Activated T-cell treated with anti-CD3 and anti-CD28 coated beads for 24 hours (primary cell): ENCODE data around the gene AQP6.
A peak's percentile ranks its signal among the peaks of the same experiment; 100 is the strongest.

Experiments
- DNase-seq: peaks from one replicate; pipeline ENCODE4 v3.0.0-alpha.2; 2020; ENCODE audit warnings: low read depth

AQP6 gene

DNA sequence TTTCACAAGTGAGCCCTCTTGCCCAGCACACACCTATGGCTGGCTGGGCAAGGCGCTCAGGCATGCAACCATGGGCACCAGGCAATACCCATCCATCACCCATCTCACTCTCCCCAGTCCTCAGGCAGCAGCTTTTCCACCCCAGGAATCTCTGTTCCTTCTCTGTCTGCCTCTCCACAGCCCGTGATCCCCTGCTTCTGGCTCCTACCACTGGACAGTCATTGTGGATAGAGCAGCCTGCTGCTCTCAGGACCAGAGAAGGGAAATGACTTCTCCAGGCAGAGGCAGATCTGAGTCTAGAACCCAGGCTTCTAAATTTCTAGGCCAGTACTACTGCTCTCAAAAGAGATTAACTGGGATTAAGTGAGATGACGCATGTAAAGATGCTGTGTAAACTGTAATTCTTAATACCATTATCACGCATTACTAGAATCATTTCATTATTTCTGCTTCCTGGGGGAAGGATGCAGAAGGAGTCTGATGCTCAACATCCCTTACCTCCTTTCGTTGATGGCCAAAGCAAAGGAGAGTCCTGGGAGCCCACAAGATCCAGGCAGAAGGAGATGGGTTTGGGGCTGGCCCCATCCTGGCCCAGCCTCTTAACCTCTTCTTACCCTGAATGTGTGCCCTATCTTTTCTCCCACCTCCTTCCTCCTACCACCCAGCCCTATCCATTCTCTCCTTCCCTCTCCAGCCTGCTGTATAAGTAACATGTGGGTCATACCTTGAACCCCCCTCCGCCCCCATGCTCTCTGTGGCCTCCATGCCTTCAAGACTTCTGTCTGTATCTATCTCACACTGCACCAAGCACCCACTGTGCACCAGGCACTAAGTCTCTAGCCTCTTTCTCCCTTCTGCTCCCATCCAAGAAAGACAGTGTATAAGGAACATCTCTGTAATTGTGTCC is 15.8 kb upstream of the AQP6 start:
- no peak for DNase-seq

DNA sequence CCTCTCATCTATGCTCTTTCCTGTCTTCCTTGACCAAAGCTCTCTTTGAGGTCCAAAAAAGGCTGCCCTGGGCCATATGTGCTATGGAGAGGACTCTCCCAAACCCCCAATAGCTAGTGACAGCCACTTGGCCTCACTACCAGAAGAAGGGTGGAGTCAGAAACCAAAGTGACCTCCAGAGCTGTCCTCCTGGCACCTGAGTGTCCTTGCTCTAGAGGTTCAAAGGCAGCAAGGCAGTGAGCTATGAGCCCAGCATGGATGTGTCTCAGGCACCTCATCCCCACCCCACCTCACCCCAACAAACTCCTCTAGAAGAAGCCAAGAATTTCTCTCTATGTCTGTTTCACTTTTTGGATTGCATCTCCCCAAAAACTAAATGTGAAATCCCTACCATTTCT is 15.2 kb upstream of the AQP6 start:
- DNase-seq: no peak

DNA sequence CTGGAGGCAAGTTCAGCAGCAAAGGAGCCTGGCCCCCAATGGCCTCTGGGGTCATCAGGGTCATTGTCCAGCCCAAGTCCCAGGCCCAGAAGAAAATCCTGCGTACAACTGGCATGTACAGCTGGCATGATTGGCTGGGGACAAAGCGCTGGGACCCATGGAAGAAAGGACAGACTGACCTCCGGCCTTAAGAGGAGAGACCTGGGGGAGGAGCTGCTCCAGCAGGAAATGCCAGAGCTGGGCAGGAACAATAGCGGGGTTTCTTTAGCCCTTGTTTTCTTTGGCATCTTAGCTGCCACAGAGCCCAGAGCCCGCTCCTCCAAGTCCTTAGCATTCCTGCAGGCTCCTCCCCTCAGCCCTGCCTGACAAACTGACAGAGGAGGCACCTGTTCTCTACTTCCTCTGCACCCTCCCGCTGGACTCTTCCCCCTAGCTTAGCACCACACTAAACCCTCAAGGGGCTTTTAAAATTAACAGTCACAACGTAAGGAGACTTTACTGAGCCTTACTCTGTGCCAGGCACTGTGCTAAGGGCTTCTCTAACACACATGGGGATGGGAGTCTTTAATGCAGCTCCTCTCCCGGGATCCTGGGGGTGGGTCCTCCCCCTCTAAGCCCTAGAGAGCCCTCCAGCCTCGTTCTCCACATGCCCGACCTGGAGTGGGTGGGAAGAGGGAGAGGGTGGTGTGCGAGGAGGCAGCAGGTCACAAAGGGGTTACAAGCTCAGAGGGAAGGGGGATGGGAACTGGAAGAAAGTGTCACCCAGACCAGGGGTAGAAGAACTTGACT is 12.9 kb upstream of the AQP6 start:
- no peak for DNase-seq

DNA sequence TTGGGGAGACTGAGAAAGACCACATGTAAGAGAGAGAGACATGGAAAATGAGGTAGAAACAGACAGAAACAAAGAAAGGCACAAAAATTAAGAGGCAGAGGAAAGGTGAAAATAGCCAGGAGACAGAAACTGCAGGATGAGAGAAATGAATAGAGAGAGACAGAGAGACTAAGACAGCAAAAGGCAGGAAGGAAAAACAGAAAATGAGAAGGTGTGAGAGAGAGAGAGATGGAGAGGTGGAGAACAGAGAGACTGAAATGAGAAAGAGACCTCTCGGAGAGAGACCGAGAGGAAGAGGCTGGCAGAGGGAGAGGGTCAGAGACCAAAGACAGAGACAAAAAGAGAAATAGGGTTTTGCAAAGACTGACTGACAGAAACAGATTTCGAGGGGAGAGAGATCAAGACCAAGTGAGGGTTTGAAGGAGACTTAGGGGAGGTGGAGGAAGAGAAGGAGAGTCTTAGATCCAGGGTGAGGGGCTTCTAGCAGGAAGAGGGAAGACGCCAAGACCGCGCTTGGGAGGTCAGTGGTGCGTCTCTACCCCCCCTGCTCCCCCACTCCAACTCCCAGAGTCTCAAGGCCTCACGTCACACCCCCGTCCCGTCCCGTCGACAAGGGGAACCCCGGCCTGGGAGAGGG is 12.2 kb upstream of the AQP6 start:
- no peak for DNase-seq

GRCh38 chr12:49961111-49961922 is 11.4 kb upstream of the AQP6 start, which contains the start of gene AQP5:
Gene AQP5 (plus strand): TSS chr12:49961872. CDS start chr12:49962018, 146 bp downstream.
- no peak for DNase-seq

- no peak for DNase-seq
These were observed 10.6 kb upstream of the AQP6 start for GRCh38 chr12:49961993-49962764.

GRCh38 chr12:49962861-49963765 is 9.6 kb upstream of the AQP6 start:
- no peak for DNase-seq

DNA sequence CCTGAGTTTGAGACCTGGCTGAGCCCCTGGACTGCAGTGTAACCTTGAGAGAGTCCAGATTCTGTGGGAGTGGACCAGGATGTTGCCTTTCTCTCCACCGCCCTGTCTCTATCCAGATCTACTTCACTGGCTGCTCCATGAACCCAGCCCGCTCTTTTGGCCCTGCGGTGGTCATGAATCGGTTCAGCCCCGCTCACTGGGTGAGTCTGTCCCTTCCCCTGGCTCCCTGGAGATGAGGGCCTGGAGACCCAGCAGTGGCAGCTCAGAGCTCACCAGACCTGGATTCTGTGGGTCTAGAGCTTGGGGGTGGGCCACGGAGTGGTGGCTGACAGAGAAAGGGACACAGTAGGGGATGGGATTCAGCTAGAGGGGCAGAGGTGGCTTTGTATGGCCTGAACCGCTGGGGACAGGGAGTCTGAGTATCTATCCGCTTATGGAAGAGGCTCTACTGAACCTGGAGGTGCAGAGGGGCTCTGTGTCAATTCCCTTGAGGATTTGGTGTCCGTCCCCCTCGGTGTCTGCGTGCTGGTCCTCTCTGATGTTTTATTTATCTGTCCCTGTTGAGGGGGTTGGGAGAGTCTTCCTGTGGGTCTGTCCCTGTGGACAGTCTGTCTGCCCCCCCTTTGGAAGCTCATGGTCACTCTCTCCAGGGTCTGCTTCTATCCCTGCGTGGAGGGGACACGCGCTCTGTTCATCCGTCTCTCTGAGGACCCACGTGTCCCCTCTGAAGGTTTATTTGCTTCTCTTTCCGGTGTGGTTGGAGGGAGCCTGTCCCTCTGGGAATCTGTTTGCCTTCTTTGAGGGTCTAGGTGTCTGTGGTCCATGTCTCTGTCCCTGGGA is 8.6 kb upstream of the AQP6 start:
- no peak for DNase-seq

DNA sequence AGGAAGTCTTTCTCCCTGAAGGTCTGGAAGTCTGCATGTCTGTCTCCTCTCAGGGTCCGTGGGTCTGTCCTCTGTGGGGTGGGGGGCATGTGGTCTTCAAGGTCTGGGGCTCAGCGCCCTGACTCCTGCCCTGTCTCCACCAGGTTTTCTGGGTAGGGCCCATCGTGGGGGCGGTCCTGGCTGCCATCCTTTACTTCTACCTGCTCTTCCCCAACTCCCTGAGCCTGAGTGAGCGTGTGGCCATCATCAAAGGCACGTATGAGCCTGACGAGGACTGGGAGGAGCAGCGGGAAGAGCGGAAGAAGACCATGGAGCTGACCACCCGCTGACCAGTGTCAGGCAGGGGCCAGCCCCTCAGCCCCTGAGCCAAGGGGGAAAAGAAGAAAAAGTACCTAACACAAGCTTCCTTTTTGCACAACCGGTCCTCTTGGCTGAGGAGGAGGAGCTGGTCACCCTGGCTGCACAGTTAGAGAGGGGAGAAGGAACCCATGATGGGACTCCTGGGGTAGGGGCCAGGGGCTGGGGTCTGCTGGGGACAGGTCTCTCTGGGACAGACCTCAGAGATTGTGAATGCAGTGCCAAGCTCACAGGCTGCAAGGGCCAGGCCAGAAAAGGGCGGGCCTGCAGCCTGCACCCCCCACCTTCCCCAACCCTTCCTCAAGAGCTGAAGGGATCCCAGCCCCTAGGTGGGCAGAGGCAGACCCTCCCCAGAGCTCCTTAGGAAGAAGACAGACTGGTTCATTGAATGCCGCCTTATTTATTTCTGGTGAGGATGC is 7.7 kb upstream of the AQP6 start:
- no peak for DNase-seq

GRCh38 chr12:49965836-49966235 is 6.9 kb upstream of the AQP6 start:
- no peak for DNase-seq

- DNase-seq: no peak
These were observed 6.2 kb upstream of the AQP6 start for GRCh38 chr12:49966511-49967041.

- DNase-seq: peak; percentile 89
These were observed 5.5 kb upstream of the AQP6 start for GRCh38 chr12:49967042-49967776.

DNA sequence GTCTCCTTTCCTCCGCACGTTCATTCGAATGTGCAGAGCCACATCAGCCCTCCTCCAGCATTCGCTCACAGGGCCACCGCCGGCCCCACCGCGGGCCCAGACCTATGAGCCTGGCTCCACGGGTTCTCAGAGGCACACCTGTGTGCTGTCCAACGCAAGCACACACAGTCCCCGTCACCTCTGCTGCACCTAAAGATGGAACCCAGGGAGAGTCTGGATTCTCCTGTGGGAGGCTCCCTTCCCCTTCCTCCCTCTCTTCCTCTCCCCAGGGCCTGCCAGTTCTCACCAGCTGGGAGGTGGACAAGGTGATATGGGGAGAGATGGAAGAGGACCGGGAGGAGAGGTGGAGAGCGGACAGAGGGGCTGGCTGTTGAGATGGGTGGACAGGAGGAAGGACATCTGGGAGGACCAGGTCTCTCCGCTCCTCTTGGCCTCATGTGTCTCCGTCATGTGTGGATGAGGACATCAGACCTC is 4.9 kb upstream of the AQP6 start:
- no peak for DNase-seq

DNA sequence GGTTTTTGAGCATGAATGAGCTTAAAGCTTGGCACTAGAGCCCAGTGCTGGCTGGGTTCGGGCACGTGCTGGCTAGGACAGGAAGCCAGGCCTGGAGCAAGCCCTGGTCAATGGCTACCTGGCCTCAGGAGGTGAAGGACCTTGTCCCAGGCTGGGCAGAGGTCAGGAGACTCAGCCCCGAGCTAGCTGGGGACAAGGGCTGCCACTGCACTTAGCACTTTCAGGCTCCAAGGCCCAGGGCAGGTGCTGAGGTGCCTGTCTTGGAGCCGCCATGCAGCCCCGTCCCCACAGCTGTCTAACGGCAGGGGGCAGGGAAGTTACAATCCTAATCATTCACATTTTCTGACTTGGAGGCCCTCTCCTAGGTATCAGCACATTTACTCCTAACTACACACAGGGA is 4.3 kb upstream of the AQP6 start:
- DNase-seq: no peak

DNA sequence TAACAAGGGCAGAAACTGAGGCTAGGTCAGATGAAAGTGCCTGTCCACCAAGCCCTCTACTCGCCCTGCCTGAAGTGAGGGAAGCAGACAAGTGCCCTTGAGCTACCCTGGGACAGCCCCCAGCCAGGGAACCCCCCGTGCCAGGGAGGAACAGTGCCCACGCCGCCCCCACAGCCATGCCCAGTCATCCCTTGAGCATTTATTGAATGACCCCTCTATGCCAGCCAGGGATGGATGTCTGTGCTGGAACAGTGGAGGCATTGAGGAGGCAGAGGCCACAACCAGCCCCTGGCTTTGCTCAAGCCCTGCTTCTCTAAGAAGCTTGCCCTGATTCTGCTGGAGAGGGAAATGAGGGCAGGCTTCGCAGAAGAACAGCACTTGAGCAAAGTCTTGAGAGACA is 3.7 kb upstream of the AQP6 start:
- DNase-seq: no peak

GRCh38 chr12:49969651-49970429 is 2.9 kb upstream of the AQP6 start:
- no peak for DNase-seq
